HTERT RPE-1 (cell line): ENCODE results near the gene PLXNA4.
"Not testable (repeated sequence)": the region's sequence is repeated elsewhere in the genome, so short reads cannot be mapped to it uniquely, and the experiment has no call there.

Experiments used
- in situ Hi-C: fragments of 300-500 bp; cut with MboI; formaldehyde crosslinking; loops from 4 replicates; pipeline ENCODE4 v1.14.3; 2020; ENCODE audit warnings: low sequenced_read_pairs

Gene PLXNA4

DNA sequence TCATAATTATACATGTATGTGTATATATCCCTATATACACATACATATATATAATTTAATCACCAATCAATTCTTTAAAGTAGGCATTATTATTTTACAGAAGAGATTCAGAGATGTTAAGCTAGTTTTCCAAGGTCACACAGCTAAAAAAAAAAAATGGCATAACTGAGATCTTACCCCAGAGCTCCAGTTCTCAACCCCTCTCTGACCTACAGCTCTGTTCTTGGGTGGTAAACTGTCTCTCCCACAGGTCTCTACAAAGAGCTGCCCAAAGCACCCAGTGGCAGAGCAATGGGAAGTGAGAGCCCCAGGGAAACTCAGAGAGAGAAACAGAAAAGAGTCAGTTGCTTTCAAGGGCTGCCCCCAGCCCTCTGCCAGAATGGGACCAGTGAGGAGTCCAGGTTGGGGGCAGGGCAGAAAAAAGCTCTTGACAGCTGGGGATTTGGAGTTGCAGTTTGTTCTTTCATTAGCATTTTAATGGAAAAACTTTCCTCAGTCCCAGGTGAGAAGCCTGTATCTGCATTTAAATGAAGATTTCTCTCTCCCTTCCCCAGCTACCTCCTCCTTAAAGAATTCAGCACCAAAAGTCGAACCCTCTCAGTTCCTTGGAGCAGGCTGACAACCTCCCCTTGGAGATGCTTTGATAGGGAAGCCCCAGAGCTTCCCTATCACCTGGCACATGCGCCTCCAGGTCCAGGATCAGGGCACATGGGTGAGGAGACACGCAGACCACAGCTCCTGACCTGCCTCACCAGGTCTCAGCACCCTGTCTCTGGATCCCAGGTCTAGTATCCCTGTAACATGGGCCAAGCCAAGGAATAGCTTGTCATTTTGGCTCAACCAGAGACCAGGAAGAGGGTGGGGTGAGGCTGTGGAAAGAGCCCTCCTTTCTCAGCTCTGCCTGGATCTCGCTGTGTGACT, 388.1 kb downstream of the PLXNA4 start:
- in situ Hi-C loops, result no loop called here

DNA sequence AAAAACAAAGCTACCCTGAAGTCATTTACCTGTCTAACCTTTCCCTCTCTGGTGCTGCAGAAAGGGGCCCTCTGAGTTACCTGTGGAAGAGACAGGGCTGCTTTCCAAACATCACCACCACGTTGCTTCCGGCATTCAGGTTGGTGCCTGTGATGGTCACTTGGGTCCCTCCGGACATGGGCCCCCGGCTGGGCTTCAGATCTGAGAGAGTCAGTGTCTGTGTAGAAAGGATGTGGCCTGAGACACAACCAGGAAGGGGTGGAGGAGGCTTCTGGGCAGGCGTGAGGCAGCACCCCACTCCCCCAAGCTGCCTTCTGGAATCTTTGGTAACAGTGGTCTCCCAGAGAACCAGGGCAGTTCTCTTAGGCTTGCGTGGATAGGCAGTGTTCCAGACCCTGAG, 388.9 kb downstream of the PLXNA4 start:
- in situ Hi-C loops, result no loop called here

DNA sequence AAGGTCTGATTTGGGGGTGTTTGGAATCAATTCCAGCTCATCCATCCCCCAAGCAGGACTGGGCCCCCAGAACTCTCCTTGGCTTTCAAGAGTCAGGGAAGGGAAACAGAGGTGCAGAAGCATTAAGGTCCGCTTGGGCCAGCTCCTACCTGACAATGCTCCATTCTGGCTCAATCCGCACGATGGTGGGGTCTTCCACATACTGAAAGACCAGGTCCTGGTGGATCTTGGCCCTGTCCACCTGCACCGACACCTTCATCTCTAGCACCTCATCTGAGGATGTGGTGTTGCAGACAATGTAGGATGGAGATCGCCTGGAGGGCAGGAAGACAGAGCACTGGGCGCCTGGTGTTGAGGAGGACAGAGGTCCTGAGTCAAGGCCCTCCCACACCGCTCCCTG, 391.1 kb downstream of the PLXNA4 start:
- in situ Hi-C loops, result no loop called here

DNA sequence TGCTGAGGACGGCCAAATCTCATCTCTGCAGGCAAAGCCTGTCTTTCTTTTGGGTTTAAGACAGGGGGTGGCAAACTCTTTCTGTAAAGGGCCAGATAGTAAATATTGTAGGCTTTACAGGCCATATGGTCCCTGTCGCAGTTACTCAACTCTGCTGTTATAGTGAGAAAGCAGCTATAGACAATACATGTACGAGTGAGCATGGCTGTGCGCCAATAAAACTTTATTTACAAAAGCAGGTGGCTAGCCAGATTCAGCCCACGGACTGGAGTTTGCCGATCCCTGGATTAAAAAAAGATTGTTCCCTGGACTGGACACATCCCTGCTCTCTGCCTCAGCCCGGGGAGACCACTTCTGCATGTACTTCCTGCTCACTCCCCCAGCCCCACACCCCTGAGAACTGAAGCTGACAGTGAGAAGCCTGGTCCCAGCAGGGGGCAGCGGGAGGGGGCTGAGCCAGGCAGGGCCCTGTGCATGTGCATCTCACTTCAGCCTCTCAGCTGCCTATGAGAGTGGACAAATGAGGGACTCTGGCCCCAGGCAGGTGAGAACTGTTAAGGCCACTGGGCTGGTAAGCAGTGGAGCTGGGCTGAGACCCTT, 392.4 kb downstream of the PLXNA4 start:
- in situ Hi-C loops, result no loop called here

DNA sequence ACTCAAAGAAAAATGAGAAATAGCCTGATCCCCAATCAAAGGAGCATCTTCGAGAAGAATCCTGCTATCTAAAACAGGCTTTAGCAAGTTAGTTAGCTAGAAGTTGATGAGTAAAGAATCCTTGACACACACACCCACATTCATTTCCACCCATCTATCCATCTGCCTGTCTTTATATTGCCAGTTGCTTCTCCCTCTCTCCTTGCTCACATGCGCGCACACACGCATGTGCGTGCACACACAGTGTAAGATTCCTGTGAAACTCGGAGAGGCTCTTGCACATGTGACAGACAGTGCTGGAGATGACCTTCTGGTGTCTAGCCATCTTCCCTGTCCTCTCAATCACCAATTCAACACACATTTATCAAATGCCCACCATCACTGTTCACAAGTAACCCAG, 393.3 kb downstream of the PLXNA4 start:
- in situ Hi-C loops, result no loop called here

DNA sequence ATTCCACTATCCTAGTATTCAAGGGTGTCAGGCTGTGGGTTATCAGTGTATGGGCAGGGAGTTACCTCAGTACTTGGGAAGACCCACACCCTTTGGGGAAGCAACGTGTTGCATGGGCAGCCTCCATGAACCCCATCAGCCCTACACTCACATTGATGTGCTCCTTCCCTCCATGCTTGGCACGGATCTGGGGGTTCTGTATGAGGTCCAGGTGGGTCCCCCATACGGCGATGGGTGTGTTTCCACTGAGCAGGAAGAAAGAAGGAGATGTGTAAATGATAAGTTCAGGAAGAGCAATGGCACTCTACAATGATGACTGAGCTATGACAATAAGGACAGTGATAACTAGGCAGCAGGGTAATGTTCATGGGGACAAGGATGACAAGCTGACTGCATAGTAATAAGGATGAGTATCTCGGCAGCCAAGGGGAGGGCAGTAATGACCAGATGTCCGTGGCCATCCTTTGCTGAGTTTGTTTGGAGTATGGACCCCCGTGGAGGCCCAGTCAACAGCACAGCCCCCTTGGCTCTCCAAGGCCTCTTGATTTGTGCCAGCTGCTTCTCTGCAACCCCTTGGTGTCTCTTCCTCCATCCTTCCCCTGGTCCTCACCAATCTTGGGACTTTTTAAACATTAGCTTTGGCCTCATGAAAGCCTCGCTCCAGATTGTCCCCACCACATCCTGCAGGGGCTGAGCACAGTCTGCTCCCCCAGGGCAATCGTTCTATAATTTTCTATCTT, 394.2 kb downstream of the PLXNA4 start:
- in situ Hi-C loops, result no loop called here

DNA sequence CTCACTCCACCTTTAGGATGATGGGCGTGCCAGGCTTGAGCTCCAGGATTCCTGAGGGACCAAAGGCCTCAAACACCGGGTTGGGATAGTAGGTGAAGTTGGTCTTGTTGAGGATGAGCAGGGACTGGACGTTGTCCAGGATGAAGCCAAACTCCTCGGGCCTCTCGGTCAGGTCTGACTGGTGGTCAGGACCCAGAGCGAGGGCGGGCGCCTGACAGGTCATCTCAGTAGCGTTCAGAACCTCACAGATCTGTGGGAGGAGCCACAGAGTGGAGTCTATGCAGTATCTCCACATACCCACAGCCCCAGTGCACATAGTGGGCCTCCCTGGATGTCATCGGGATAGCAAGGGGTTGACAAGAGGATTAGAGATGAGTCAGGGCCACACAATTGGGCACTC, 394.9 kb downstream of the PLXNA4 start:
- in situ Hi-C loops, result no loop called here

DNA sequence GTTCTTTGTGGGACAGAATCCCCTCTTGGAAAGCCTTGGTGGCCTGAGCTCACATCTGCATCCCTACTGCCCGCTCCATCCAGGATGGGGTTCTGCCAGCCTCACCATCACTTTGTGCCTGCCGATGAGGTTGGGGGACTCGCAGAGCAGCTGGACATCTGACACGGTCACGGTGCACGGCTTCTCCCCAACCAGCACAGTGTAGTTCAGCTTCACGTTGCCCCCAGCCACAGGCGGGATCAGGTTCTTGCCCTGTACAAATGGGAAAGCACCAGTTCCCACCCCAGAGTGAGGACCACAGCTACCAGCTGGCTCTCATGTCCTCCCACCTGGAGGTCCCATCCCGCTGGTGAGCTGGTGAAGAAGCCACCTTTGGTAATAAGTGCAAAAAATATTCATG, 395.8 kb downstream of the PLXNA4 start:
- in situ Hi-C loops, result no loop called here

DNA sequence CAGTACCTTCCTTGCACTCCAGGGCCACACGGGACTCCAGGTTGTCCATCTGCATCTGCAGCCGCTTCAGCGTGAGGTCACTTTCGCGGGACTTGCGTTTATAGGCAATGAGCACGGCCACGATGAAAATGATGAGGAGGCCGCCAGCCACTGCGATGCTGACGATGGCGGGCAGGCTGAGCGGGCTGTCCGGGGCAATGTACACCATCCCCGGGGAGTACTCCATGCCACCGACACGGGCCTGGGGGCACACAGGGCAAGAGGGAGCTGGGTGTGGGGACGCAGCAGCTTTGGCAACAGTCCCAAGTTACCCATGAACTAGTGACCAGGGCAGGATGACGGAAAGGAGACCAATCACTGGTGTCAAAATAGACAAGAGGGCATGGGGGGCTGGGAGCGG, 396.6 kb downstream of the PLXNA4 start:
- in situ Hi-C loops, result no loop called here

DNA sequence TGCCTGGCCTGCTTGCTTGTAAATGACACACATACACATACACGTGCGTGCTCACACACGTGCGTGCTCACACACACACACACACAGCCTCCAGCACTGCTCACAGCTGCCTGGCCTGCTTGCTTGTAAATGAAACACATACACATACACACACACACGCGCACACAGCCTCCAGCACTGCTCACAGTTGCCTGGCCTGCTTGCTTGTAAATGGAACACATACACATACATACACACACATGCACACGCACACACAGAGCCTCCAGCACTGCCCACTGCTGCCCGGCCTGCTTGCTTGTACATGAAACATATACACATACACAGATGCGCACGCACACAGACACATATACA, 397.2 kb downstream of the PLXNA4 start:
- in situ Hi-C loops, result no loop called here

DNA sequence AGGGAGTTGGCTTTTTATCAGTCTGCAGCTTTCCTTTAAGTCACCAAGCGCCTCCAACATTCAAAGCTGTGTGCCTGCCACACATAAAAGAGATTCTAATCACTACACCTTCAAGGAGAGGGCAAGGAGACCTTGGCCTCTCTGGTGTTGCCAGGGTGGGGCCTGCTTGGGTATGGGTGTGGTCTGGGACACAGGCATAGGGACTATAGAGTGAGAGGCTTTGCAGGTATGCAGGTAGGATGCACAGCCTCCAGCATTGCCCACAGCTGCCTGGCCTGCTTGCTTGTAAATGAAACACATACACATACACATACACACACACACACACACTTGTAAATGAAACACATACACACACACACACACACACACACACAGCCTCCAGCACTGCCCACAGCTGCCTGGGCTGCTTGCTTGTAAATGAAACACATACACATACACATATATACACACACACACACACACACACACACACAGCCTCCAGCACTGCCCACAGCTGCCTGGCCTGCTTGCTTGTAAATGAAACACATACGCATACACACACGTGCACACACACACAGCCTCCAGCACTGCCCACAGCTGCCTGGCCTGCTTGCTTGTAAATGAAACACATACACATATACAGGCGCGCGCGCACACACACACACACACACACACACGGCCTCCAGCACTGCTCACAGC, 397.7 kb downstream of the PLXNA4 start:
- in situ Hi-C loops, result not testable (repeated sequence)

DNA sequence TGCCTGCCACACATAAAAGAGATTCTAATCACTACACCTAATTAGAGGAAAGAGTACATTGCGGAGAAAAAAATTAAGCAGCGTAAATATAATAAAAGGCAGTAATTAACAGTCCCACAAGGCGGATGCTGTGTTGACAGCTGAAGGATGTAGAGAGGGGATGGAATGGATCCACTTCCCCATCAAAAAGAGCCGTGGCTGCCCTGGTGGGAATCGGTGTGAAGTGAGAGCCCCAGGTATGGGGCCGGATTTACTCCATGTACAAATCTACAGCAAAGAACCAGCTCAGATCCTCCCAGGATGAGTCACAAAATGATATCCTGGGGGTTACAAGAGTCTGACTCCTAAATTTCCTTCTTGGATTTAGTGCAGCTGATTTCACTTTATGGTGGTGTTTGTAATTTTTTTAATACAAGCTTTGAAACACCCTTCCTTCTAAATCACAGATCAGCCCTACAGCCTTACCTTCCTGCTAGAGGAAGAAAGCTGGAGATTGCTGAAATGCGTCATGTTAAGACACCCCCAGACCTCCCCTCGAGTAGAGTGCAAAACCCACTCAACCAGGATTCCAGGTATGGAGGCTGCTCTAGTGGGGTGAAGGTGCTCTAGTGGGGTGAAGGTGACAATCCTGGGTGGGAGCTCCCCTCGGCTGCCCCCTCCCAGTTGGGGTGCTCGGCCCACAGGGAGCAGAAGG, 398.4 kb downstream of the PLXNA4 start:
- in situ Hi-C loops, result no loop called here

DNA sequence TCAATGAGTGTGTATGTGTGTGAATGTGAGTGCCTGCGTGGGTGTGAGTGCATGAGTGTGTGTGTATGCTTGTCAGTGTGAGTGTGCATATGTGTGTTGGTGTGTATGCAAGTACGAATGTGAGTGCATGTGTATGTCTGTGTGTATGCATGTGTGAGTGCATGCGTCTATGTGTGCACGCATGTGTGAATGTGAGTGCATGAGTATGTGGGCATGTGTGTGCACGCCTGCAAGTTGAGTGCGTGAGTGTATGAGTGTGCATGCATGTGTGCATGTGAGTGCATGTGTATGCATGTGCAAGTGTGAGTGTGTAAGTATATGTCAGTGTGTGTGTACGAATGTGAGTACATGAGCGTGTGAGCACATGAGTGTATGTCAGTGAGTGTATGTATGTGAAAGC, 399.6 kb downstream of the PLXNA4 start:
- in situ Hi-C loops, result no loop called here

DNA sequence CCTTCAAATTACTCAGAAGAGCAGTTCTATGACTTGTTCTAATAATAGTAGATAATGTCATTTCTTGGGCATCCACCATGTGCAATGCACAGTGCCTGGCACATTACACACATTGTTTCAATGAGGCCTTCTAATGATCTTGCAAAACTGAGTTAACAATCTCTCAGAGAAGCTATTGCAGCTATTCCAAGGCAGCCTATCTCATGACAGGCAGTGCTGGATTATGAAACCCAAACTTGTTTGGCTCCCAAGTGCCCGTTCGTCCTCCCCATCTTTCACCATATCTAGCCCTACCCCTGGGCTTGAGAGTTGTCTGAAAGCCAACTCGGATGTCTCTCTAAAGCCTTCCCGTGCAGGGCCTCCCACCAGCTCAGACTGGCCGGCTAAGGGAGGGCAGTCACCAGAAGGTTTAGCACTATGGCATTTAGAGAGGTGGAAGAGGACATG, 405.1 kb downstream of the PLXNA4 start:
- in situ Hi-C loops, result no loop called here

DNA sequence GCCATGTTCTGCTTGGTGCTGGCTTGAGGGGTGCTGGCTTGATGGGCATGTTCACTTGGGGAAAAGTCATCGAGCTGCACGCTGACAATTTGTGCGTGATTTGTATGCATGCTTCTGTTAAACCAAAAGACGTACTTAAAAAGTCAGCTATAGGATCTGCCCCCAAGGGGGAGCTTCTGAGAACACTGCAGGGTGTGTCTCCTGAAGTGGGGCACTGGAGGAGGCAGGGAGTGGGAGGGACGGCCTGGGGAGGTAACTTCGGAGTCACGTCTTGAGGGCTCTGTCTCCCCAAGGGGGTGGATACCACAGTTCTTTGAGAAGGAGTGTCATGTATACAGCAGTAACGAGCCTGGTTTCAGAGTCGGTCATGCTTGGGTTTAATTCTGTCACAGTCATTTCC, 406.5 kb downstream of the PLXNA4 start:
- in situ Hi-C loops, result no loop called here

DNA sequence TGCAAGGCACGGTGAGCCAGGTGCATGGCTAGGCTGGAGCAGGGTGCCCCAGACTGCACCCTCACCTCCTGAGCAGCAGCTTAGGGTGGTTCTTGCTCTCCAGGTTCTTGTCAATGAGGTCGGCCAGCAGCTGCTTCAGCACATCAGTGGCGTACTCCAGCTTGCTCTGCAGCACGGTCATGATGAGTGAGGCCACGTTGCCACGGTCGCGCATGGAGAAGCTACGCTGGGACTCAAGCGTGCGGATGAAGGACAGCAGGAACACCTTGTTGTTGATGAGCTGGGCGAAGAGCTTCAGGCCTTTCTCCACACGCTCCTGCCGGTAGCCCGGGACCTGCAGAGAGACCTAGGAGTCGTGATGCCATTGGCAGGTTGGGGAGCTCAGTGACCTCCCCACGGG, 408.0 kb downstream of the PLXNA4 start:
- in situ Hi-C loops, result no loop called here

DNA sequence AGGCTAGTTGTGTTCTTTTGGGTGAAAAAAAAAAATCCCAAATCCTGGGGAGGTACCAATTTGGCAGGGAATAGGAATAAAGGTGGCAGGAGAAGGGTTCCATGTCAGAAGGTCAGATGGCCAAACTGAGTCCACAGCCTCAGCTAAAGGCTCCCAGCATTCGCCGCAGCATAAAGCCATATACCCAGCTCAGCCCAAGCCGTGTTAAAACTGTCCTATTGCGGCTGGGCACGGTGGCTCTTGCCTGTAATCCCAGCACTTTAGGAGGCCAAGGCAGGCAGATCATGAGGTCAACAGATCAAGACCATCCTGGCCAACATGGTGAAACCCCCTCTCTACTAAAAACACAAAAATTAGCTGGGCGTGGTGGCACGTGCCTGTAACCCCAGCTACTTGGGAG, 410.6 kb downstream of the PLXNA4 start:
- in situ Hi-C loops, result not testable (repeated sequence)

DNA sequence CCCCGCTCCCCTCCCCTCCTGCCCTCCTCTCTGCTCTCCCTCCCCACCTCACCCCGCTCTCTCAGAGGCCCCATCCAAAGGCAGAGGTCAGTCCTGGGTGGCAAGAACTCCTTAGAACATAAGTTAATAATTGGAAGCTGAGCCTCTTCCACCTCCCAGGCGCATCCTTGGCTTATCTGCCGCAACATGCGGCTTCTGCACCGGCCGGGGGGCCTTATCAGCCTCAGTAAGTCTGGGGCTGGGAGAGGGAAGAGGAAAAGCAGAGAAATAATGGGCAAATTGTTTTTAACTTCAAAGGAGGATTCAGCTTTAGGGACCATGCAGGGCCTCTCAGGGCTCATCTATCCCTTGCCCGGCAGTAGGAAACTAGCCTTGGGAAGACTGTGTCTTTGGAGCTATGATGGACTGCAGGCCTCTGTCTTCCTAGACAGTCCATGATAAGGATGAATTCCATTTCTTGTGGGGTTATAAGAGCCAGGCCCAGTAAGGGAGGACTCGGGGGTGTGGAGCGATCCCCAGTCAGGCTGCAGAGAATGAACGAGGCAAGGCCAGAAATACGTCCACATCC, 411.6 kb downstream of the PLXNA4 start:
- in situ Hi-C loops, result no loop called here

DNA sequence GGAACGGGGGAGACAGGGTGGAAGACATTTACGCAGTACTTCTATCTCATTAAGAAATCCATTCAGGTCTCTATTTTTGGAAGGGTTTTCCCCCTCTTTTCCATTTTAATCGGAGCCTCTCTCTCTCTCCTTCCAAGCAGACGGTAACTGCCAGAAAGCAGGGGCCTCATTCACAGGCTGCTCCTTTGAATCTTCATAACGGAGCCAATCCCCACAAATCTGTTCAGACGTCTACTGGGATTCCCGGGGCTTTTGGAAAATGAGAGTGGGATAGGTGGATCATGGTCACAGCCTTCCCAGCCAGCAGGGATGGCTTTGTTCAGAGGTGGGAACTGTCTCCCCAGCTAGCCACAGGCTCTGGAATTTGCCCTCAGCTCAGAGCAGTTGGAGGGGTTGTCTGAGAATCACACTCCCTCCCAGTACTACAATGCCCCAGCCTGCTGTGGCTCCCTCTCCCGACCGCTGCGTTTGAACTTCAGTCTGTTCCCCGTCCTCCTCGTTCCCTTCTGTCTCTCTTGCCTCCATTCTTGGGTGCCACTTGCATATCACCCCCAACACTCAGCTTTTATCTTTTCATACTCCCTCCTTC, 413.6 kb downstream of the PLXNA4 start:
- in situ Hi-C loops, result no loop called here

DNA sequence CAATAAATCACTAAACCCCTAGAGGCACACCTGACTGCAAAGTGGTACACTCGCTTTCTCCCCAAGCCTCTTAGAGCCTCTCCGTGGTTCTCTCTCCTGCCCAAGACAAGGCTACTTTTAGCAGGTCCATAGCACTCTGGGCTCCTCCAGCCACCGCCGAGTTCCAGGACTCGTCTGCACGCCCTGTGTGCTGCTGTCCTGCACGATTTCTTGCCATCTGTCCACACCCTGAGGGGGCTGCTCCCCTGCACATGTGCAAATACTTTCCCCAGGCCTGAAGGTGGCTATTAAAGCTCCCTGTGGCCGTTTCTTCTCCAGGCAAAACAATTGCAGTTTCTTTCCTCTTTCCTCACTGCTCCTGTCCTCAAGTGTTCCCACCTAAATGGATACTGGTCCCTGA, 414.3 kb downstream of the PLXNA4 start:
- in situ Hi-C loops, result no loop called here
